GM23338 (cell line): ENCODE results near the gene ARAP1.

Experiments used
- CREB1 ChIP-seq: fragments of 250-450 bp; sonication (Bioruptor Pico); IDR thresholded peaks from 2 replicates; pipeline ENCODE4 v1.5.0; 2020; ENCODE audit warnings: low read depth, mild to moderate bottlenecking, moderate library complexity
- EZH2 ChIP-seq: fragments of 200-600 bp; sonication (generic); IDR thresholded peaks from one replicate; pipeline ENCODE4 v1.8.0; 2017; ENCODE audit warnings: antibody characterized with exemption, mild to moderate bottlenecking, low read depth; ENCODE audit not compliant: unreplicated experiment
- EZH2phosphoT487 ChIP-seq: fragments of 200-600 bp; sonication (generic); IDR thresholded peaks from one replicate; pipeline ENCODE4 v1.8.1; 2018; ENCODE audit warnings: antibody characterized with exemption; ENCODE audit not compliant: unreplicated experiment
- JUNB ChIP-seq: IDR thresholded peaks from one replicate; pipeline ENCODE4 v1.6.1; 2016; ENCODE audit warnings: antibody characterized with exemption; ENCODE audit not compliant: unreplicated experiment
- NANOG ChIP-seq: IDR thresholded peaks from 2 replicates; pipeline ENCODE4 v1.6.1; 2016; ENCODE audit warnings: antibody characterized with exemption, borderline replicate concordance
- POLR2AphosphoS5 ChIP-seq: IDR thresholded peaks from 2 replicates; pipeline ENCODE4 v1.6.1; 2016; ENCODE audit warnings: antibody characterized with exemption, low read depth
- ZNF114 ChIP-seq: fragments of 250-450 bp; sonication (Bioruptor Pico); IDR thresholded peaks from 2 replicates; pipeline ENCODE4 v1.5.0; 2020; ENCODE audit warnings: mild to moderate bottlenecking, moderate library complexity
- TF ChIP-seq, protein P1 (sequence below), 2 experiments: fragments of 200-600 bp in 1 of 2; sonication (generic) in 1 of 2; conservative IDR thresholded peaks; 2 replicates each; pipeline versions ENCODE4 v1.5.1 to v1.6.1; 2016 to 2017; ENCODE audit warnings: antibody characterized with exemption in 2 of 2, low read depth in 2 of 2, mild to moderate bottlenecking in 2 of 2, moderate library complexity in 1 of 2
- TF ChIP-seq, protein P2 (sequence below): IDR thresholded peaks from one replicate; pipeline ENCODE4 v1.6.1; 2018; ENCODE audit warnings: antibody characterized with exemption; ENCODE audit not compliant: unreplicated experiment
- TF ChIP-seq, protein P3 (sequence below): fragments of 250-450 bp; sonication (Bioruptor Pico); IDR thresholded peaks from 2 replicates; pipeline ENCODE4 v1.5.0; 2020; ENCODE audit warnings: mild to moderate bottlenecking, moderate library complexity
- TF ChIP-seq, protein P4 (sequence below): IDR thresholded peaks from 2 replicates; pipeline ENCODE4 v1.6.1; 2016; ENCODE audit warnings: antibody characterized with exemption

DNA sequence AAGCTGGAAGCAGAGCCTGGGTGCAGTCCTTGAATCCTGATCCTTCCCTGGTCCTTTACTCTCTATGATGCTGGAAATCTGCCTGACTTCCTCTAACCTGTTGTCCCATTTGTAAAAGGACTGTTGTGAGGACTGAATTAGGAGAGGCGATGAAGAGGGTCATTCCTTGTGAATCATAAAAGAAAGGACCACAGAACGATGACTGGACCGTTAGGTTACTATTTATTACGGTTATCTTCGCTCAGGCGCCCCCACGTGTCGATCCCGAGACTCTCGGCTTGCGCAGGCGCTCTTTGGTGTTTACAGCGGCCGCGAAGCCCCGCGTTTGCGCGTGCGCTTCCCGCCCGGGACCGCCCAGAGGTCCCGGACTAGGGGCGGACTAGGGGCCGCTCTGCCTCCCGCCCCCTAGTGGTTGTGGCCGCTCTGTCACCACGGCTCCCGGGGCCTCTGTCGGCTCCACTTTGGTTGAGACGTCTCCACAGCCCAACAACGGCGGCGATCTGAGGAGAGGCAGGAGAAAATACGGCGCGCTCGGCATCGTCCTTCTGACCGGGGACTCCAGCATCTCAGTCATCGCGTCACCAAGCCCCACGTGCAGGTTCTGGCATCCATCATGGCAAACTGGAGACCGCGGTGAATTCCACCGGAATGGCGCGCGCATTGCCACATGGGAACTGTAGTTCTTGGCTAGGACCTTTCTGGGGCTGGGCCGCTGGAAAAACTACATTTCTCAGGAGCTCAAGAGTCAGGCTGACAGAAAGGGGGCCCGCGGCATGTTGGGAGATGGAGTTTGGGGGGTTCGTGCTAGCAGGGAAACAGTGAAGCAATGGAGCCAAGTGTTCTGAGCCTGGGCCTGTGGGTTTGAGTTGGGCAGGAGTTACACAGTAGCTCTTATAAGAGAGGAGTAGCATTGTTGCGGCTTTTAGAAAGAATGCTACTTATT lies 41.5 kb upstream of the ARAP1 start, which contains the start of gene STARD10:
- TF ChIP-seq, protein P1, sequence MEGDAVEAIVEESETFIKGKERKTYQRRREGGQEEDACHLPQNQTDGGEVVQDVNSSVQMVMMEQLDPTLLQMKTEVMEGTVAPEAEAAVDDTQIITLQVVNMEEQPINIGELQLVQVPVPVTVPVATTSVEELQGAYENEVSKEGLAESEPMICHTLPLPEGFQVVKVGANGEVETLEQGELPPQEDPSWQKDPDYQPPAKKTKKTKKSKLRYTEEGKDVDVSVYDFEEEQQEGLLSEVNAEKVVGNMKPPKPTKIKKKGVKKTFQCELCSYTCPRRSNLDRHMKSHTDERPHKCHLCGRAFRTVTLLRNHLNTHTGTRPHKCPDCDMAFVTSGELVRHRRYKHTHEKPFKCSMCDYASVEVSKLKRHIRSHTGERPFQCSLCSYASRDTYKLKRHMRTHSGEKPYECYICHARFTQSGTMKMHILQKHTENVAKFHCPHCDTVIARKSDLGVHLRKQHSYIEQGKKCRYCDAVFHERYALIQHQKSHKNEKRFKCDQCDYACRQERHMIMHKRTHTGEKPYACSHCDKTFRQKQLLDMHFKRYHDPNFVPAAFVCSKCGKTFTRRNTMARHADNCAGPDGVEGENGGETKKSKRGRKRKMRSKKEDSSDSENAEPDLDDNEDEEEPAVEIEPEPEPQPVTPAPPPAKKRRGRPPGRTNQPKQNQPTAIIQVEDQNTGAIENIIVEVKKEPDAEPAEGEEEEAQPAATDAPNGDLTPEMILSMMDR (conservative IDR thresholded peaks at IDR 0.05; ENCODE audit: low read depth in 2 of 2): peak; percentile 69 to 98
- TF ChIP-seq, protein P2, sequence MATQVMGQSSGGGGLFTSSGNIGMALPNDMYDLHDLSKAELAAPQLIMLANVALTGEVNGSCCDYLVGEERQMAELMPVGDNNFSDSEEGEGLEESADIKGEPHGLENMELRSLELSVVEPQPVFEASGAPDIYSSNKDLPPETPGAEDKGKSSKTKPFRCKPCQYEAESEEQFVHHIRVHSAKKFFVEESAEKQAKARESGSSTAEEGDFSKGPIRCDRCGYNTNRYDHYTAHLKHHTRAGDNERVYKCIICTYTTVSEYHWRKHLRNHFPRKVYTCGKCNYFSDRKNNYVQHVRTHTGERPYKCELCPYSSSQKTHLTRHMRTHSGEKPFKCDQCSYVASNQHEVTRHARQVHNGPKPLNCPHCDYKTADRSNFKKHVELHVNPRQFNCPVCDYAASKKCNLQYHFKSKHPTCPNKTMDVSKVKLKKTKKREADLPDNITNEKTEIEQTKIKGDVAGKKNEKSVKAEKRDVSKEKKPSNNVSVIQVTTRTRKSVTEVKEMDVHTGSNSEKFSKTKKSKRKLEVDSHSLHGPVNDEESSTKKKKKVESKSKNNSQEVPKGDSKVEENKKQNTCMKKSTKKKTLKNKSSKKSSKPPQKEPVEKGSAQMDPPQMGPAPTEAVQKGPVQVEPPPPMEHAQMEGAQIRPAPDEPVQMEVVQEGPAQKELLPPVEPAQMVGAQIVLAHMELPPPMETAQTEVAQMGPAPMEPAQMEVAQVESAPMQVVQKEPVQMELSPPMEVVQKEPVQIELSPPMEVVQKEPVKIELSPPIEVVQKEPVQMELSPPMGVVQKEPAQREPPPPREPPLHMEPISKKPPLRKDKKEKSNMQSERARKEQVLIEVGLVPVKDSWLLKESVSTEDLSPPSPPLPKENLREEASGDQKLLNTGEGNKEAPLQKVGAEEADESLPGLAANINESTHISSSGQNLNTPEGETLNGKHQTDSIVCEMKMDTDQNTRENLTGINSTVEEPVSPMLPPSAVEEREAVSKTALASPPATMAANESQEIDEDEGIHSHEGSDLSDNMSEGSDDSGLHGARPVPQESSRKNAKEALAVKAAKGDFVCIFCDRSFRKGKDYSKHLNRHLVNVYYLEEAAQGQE: no peak
- TF ChIP-seq JUNB: no peak
- peak; percentile 68; the same call in 1 of the 2 replicates for TF ChIP-seq ZNF114
- TF ChIP-seq POLR2AphosphoS5: peak; percentile 54; the same call in 1 of the 2 replicates
- TF ChIP-seq CREB1 (CRISPR knock-in tag): peak; percentile 67
- TF ChIP-seq EZH2: no peak
- TF ChIP-seq EZH2phosphoT487: no peak
- TF ChIP-seq, protein P3, sequence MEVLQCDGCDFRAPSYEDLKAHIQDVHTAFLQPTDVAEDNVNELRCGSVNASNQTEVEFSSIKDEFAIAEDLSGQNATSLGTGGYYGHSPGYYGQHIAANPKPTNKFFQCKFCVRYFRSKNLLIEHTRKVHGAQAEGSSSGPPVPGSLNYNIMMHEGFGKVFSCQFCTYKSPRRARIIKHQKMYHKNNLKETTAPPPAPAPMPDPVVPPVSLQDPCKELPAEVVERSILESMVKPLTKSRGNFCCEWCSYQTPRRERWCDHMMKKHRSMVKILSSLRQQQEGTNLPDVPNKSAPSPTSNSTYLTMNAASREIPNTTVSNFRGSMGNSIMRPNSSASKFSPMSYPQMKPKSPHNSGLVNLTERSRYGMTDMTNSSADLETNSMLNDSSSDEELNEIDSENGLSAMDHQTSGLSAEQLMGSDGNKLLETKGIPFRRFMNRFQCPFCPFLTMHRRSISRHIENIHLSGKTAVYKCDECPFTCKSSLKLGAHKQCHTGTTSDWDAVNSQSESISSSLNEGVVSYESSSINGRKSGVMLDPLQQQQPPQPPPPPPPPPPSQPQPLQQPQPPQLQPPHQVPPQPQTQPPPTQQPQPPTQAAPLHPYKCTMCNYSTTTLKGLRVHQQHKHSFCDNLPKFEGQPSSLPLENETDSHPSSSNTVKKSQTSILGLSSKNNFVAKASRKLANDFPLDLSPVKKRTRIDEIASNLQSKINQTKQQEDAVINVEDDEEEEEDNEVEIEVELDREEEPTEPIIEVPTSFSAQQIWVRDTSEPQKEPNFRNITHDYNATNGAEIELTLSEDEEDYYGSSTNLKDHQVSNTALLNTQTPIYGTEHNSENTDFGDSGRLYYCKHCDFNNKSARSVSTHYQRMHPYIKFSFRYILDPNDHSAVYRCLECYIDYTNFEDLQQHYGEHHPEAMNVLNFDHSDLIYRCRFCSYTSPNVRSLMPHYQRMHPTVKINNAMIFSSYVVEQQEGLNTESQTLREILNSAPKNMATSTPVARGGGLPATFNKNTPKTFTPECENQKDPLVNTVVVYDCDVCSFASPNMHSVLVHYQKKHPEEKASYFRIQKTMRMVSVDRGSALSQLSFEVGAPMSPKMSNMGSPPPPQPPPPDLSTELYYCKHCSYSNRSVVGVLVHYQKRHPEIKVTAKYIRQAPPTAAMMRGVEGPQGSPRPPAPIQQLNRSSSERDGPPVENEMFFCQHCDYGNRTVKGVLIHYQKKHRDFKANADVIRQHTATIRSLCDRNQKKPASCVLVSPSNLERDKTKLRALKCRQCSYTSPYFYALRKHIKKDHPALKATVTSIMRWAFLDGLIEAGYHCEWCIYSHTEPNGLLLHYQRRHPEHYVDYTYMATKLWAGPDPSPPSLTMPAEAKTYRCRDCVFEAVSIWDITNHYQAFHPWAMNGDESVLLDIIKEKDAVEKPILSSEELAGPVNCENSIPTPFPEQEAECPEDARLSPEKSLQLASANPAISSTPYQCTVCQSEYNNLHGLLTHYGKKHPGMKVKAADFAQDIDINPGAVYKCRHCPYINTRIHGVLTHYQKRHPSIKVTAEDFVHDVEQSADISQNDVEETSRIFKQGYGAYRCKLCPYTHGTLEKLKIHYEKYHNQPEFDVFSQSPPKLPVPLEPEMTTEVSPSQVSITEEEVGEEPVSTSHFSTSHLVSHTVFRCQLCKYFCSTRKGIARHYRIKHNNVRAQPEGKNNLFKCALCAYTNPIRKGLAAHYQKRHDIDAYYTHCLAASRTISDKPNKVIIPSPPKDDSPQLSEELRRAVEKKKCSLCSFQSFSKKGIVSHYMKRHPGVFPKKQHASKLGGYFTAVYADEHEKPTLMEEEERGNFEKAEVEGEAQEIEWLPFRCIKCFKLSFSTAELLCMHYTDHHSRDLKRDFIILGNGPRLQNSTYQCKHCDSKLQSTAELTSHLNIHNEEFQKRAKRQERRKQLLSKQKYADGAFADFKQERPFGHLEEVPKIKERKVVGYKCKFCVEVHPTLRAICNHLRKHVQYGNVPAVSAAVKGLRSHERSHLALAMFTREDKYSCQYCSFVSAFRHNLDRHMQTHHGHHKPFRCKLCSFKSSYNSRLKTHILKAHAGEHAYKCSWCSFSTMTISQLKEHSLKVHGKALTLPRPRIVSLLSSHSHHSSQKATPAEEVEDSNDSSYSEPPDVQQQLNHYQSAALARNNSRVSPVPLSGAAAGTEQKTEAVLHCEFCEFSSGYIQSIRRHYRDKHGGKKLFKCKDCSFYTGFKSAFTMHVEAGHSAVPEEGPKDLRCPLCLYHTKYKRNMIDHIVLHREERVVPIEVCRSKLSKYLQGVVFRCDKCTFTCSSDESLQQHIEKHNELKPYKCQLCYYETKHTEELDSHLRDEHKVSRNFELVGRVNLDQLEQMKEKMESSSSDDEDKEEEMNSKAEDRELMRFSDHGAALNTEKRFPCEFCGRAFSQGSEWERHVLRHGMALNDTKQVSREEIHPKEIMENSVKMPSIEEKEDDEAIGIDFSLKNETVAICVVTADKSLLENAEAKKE (CRISPR knock-in tag): no peak
- TF ChIP-seq NANOG: no peak
- TF ChIP-seq, protein P4, sequence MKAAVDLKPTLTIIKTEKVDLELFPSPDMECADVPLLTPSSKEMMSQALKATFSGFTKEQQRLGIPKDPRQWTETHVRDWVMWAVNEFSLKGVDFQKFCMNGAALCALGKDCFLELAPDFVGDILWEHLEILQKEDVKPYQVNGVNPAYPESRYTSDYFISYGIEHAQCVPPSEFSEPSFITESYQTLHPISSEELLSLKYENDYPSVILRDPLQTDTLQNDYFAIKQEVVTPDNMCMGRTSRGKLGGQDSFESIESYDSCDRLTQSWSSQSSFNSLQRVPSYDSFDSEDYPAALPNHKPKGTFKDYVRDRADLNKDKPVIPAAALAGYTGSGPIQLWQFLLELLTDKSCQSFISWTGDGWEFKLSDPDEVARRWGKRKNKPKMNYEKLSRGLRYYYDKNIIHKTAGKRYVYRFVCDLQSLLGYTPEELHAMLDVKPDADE: peak; percentile 99
